H1 (cell line): ENCODE measurements around the gene FUT6. TPM values are rescaled to one million over a fixed set of nuclear protein-coding genes. Genes with fewer than 3 reads are reported as not detected.
A peak's percentile ranks its signal among the peaks of the same experiment; 100 is the strongest.

Source experiments
- CTCF ChIA-PET: fragments of 300-600 bp; sonication (Branson Sonifier 250); formaldehyde crosslinking; loops from one replicate; lab custom pipeline; 2021; ENCODE audit not compliant: partially characterized antibody; lab: Charles Lee
- POLR2A ChIA-PET: fragments of 300-600 bp; sonication (Branson Sonifier 250); formaldehyde crosslinking; loops from one replicate; lab custom pipeline; 2021; ENCODE audit warnings: inconsistent platforms; ENCODE audit not compliant: partially characterized antibody; lab: Charles Lee
- DNase-seq, 2 experiments: peaks; one replicate each; pipeline versions ENCODE4 v3.0.0 to v3.0.0-alpha.2; 2010 to 2022; ENCODE audit warnings: low spot score in 2 of 2, low read depth in 1 of 2, mixed read lengths in 1 of 2
- FAIRE-seq: peaks from 2 replicates; lab custom pipeline; 2011; peaks lifted over from hg19 to GRCh38; lab: Jason Lieb, UNC
- H2AFZ ChIP-seq: 2 replicates; pipeline ENCODE4 v1.8.1; 2012; ENCODE audit warnings: low read length, inconsistent platforms
- H2AK5ac ChIP-seq: 2 replicates; pipeline ENCODE4 v1.6.1; 2013; ENCODE audit warnings: low read depth, low read length
- H2BK120ac ChIP-seq: replicated peaks from 2 replicates; pipeline ENCODE3; 2013; ENCODE audit warnings: low read depth, low read length, inconsistent platforms
- H2BK12ac ChIP-seq: 2 replicates; pipeline ENCODE4 v1.6.1; 2013; ENCODE audit warnings: low read depth, low read length
- H2BK15ac ChIP-seq: 2 replicates; pipeline ENCODE4 v1.6.1; 2013; ENCODE audit warnings: low read length
- H2BK20ac ChIP-seq: 2 replicates; pipeline ENCODE4 v1.6.1; 2013; ENCODE audit warnings: low read length
- H2BK5ac ChIP-seq: 2 replicates; pipeline ENCODE4 v1.6.1; 2013; ENCODE audit warnings: low read depth, low read length
- H3K14ac ChIP-seq: 2 replicates; pipeline ENCODE4 v1.6.1; 2013; ENCODE audit warnings: inconsistent platforms; ENCODE audit not compliant: insufficient read length
- H3K18ac ChIP-seq: 2 replicates; pipeline ENCODE4 v1.6.1; 2013; ENCODE audit warnings: low read length; ENCODE audit errors: extremely low read depth
- H3K23ac ChIP-seq: 2 replicates; pipeline ENCODE4 v1.6.1; 2013; ENCODE audit warnings: inconsistent platforms; ENCODE audit not compliant: insufficient read length
- H3K23me2 ChIP-seq: 2 replicates; pipeline ENCODE4 v1.6.1; 2013; ENCODE audit warnings: low read depth, low read length
- H3K27ac ChIP-seq: 2 replicates; pipeline ENCODE4 v1.6.1; 2011; ENCODE audit warnings: low read depth, low read length, inconsistent platforms
- H3K27me3 ChIP-seq, 4 experiments: replicated peaks in 1 of 4; 1 replicate in 1 of 4; 2 replicates in 3 of 4; pipeline versions ENCODE4 v1.6.1 to v1.8.1; 2011 to 2013; ENCODE audit warnings: low read length in 3 of 4, mild to moderate bottlenecking in 3 of 4, inconsistent platforms in 2 of 4, mixed read lengths in 2 of 4, moderate library complexity in 1 of 4; ENCODE audit not compliant: control insufficient read depth in 3 of 4, insufficient read depth in 3 of 4; ENCODE audit errors: extremely low read depth in 1 of 4
- H3K36me3 ChIP-seq, 4 experiments: 2 replicates each; pipeline versions ENCODE4 v1.6.1 to v1.8.1; 2011 to 2013; ENCODE audit warnings: mild to moderate bottlenecking in 4 of 4, low read length in 3 of 4, moderate library complexity in 2 of 4, control low read depth in 1 of 4, inconsistent platforms in 1 of 4; ENCODE audit not compliant: insufficient read depth in 4 of 4, control insufficient read depth in 2 of 4
- H3K4ac ChIP-seq: replicated peaks from 2 replicates; pipeline ENCODE3; 2013; ENCODE audit warnings: low read length, low read depth, mixed read lengths, inconsistent platforms; ENCODE audit not compliant: insufficient read length
- H3K4me1 ChIP-seq, 4 experiments: replicated peaks in 1 of 4; 1 replicate in 1 of 4; 2 replicates in 3 of 4; pipeline versions ENCODE4 v1.6.1 to v1.8.1; 2011 to 2013; ENCODE audit warnings: low read length in 3 of 4, inconsistent platforms in 2 of 4, mixed read lengths in 1 of 4; ENCODE audit not compliant: insufficient read depth in 4 of 4, control insufficient read depth in 3 of 4
- H3K4me2 ChIP-seq, 2 experiments: 2 replicates each; pipeline versions ENCODE4 v1.6.1 to v1.8.1; 2011 to 2013; ENCODE audit warnings: low read depth in 2 of 2, low read length in 2 of 2, control low read depth in 1 of 2, inconsistent platforms in 1 of 2, mild to moderate bottlenecking in 1 of 2; ENCODE audit not compliant: insufficient read depth in 1 of 2
- H3K4me3 ChIP-seq, 4 experiments: fragments of 200-600, 300-600 bp in 1 of 4; sonication (generic), shearing (Covaris generic), sonication (Bioruptor Twin) in 1 of 4; 2 replicates each; pipeline versions ENCODE4 v1.5.1 to v1.8.1; 2011 to 2016; ENCODE audit warnings: low read length in 4 of 4, low read depth in 3 of 4, control low read depth in 2 of 4, inconsistent platforms in 2 of 4, mild to moderate bottlenecking in 2 of 4, mixed read lengths in 1 of 4, moderate library complexity in 1 of 4; ENCODE audit not compliant: insufficient read depth in 2 of 4; ENCODE audit errors: extremely low read depth in 1 of 4
- H3K56ac ChIP-seq: replicated peaks from 2 replicates; pipeline ENCODE3; 2013; ENCODE audit warnings: low read depth, mild to moderate bottlenecking, mixed read lengths, low read length, inconsistent platforms; ENCODE audit not compliant: insufficient read length
- H3K79me1 ChIP-seq: 2 replicates; pipeline ENCODE4 v1.6.1; 2013; ENCODE audit warnings: low read depth, low read length, control low read depth
- H3K79me2 ChIP-seq, 2 experiments: 2 replicates each; pipeline versions ENCODE4 v1.6.1 to v1.8.1; 2012 to 2013; ENCODE audit warnings: low read length in 2 of 2, mild to moderate bottlenecking in 2 of 2, inconsistent platforms in 1 of 2; ENCODE audit not compliant: insufficient read depth in 2 of 2, control insufficient read depth in 1 of 2
- H3K9ac ChIP-seq, 4 experiments: replicated peaks in 1 of 4; 1 replicate in 1 of 4; 2 replicates in 3 of 4; pipeline versions ENCODE4 v1.6.1 to v1.8.1; 2011 to 2013; ENCODE audit warnings: low read depth in 3 of 4, low read length in 3 of 4, control low read depth in 2 of 4, mild to moderate bottlenecking in 2 of 4, moderate library complexity in 2 of 4, inconsistent platforms in 1 of 4; ENCODE audit errors: extremely low read depth in 1 of 4
- H3K9me3 ChIP-seq, 2 experiments: 2 replicates each; pipeline versions ENCODE4 v1.6.1 to v1.8.1; 2012 to 2013; ENCODE audit warnings: mild to moderate bottlenecking in 2 of 2, moderate library complexity in 2 of 2, control low read depth in 1 of 2, inconsistent platforms in 1 of 2, low read depth in 1 of 2, low read length in 1 of 2, mixed read lengths in 1 of 2; ENCODE audit not compliant: insufficient read depth in 2 of 2
- H4K20me1 ChIP-seq, 2 experiments: replicated peaks in 1 of 2; 2 replicates each; pipeline versions ENCODE3 to v1.8.1; 2011 to 2013; ENCODE audit warnings: inconsistent platforms in 2 of 2, low read length in 2 of 2, mild to moderate bottlenecking in 1 of 2; ENCODE audit not compliant: insufficient read depth in 2 of 2, control insufficient read depth in 1 of 2
- H4K5ac ChIP-seq: 2 replicates; pipeline ENCODE4 v1.6.1; 2013; ENCODE audit warnings: low read length, low read depth, mixed read lengths, inconsistent platforms; ENCODE audit not compliant: insufficient read length
- H4K8ac ChIP-seq: 2 replicates; pipeline ENCODE4 v1.8.0; 2013; ENCODE audit warnings: mild to moderate bottlenecking, moderate library complexity, low read length, inconsistent platforms; ENCODE audit not compliant: insufficient read depth; ENCODE audit errors: extremely low read depth
- H4K91ac ChIP-seq: replicated peaks from 2 replicates; pipeline ENCODE3; 2013; ENCODE audit warnings: low read length, mixed read lengths, inconsistent platforms; ENCODE audit not compliant: insufficient read length
- CBX8 ChIP-seq: fragments of 300-800, 300-1000 bp; sonication (generic); IDR thresholded peaks from 2 replicates; pipeline ENCODE4 v1.7.1; 2016; ENCODE audit warnings: low read depth, low read length, borderline replicate concordance
- EP300 ChIP-seq, 2 experiments: IDR thresholded peaks; 1 replicate in 1 of 2; 2 replicates in 1 of 2; pipeline ENCODE4 v1.6.1; 2011 to 2012; ENCODE audit warnings: low read depth in 2 of 2, low read length in 2 of 2, mild to moderate bottlenecking in 2 of 2, borderline replicate concordance in 1 of 2, inconsistent platforms in 1 of 2, moderate library complexity in 1 of 2
- EZH2 ChIP-seq: fragments of 200-600 bp; sonication (generic); IDR thresholded peaks from 2 replicates; pipeline ENCODE4 v1.7.1; 2012; ENCODE audit warnings: low read depth, mild to moderate bottlenecking, moderate library complexity, low read length, inconsistent platforms; ENCODE audit not compliant: severe bottlenecking
- HDAC2 ChIP-seq, 2 experiments: fragments of 300-600 bp in 1 of 2; sonication (generic) in 1 of 2; IDR thresholded peaks; 2 replicates each; pipeline ENCODE4 v1.6.1; 2011 to 2012; ENCODE audit warnings: low read depth in 2 of 2, low read length in 2 of 2, mild to moderate bottlenecking in 2 of 2, moderate library complexity in 2 of 2, borderline replicate concordance in 1 of 2, inconsistent platforms in 1 of 2
- KDM1A ChIP-seq: fragments of 200-600, 300-600 bp; sonication (generic); IDR thresholded peaks from 2 replicates; pipeline ENCODE4 v1.7.1; 2016; ENCODE audit warnings: mild to moderate bottlenecking, low read length, borderline replicate concordance
- KDM4A ChIP-seq: IDR thresholded peaks from one replicate; pipeline ENCODE4 v1.7.1; 2012; ENCODE audit warnings: low read depth, mild to moderate bottlenecking, moderate library complexity, low read length, inconsistent platforms; ENCODE audit not compliant: severe bottlenecking
- MAFK ChIP-seq: IDR thresholded peaks from 2 replicates; pipeline ENCODE4 v1.6.1; 2012; ENCODE audit warnings: low read depth, mild to moderate bottlenecking, improper control_type of control experiment, low read length
- NRF1 ChIP-seq: IDR thresholded peaks from 2 replicates; pipeline ENCODE4 v1.6.1; 2011; ENCODE audit warnings: mild to moderate bottlenecking, low read depth, low read length, improper control_type of control experiment
- POLR2A ChIP-seq, 2 experiments: IDR thresholded peaks; 1 replicate in 1 of 2; 2 replicates in 1 of 2; pipeline ENCODE4 v1.6.1; 2011; ENCODE audit warnings: low read depth in 2 of 2, low read length in 2 of 2, mild to moderate bottlenecking in 2 of 2; ENCODE audit errors: control extremely low read depth in 1 of 2
- POLR2AphosphoS5 ChIP-seq: IDR thresholded peaks from 2 replicates; pipeline ENCODE4 v1.6.1; 2011; ENCODE audit warnings: low read depth, low read length
- RAD21 ChIP-seq, 2 experiments: IDR thresholded peaks in 1 of 2; conservative IDR thresholded peaks in 1 of 2; 2 replicates each; pipeline ENCODE4 v1.6.1; 2011; ENCODE audit warnings: low read depth in 2 of 2, low read length in 2 of 2, improper control_type of control experiment in 1 of 2, inconsistent platforms in 1 of 2, mild to moderate bottlenecking in 1 of 2, moderate library complexity in 1 of 2
- WGBS, 2 experiments: shearing (Covaris generic) in 1 of 2; methylation state at CpG; one replicate each; pipeline versions ENCODE4 v1.1.6 to v1.1.7; 2013 to 2015; ENCODE audit warnings: low lambda C conversion rate in 2 of 2, mixed read lengths in 2 of 2, inconsistent platforms in 1 of 2, low coverage in 1 of 2, missing lambda C conversion rate in 1 of 2; ENCODE audit not compliant: insufficient replicate concordance in 2 of 2, insufficient coverage in 1 of 2, insufficient read length in 1 of 2; ENCODE audit errors: extremely low coverage in 1 of 2, missing lambda C conversion rate in 1 of 2; 5-methylcytosine and 5-hydroxymethylcytosine counted together
- polyA plus RNA-seq, 7 experiments: library from polyadenylated mRNA; depleted of rRNA in 3 of 7; stranded (reverse) in 5 of 7; unstranded in 2 of 7; fragments of >200 nt in 5 of 7; fragments of 200-250 nt in 2 of 7; gene quantifications; 1 replicate in 5 of 7; 2 replicates in 1 of 7; 4 replicates in 1 of 7; pipeline versions ENCODE4 v1.2.1 to v1.2.3, GENCODE V29; 2011 to 2013; ENCODE audit warnings: missing spikeins in 2 of 7, mixed read lengths in 2 of 7
- total RNA-seq: library from RNA; stranded (reverse); fragmentation: NEBNext Ultra II Directional; extraction: Animal tissue kit (Norgen Biotek cat#: 25700); gene quantifications from 2 replicates; pipeline ENCODE4 v1.2.1, GENCODE V29; 2021
- TF ChIP-seq, protein P1 (sequence below): IDR thresholded peaks from 2 replicates; pipeline ENCODE4 v1.6.1; 2011; ENCODE audit warnings: low read length, improper control_type of control experiment

Gene FUT6
- total and polyA plus RNA-seq, 2 of the 8 experiments (the other 6 are each of a cell fraction or from before 2014, with no cell fraction given): not detected

DNA sequence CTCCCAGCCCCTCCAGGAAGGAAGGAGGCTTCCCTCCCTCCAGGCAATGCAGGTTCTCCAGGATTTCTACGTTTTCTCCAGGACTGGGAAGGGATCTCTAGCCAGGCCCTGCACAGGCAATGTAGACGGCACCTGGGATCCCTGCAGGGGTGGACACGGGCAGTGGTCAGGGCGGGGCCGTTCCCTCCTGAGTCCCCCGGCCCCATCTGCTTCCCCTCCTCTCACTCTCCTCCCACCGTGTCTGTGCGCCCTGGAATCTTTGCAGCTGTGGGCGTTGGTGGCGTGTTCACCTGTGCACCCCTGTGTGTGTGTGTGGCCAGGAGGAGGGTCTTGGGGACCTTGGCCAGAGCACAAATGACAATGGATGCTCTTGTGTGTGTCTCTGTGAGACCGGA, 24.7 kb downstream of the FUT6 start:
- no peak overlapping the region for H3K56ac ChIP-seq
- H3K4me2 ChIP-seq: no peak overlapping the region
- H3K27ac ChIP-seq: no peak overlapping the region
- no peak overlapping the region for H3K23ac ChIP-seq
- H2BK20ac ChIP-seq: no peak overlapping the region
- no peak overlapping the region for H3K4ac ChIP-seq
- no peaks in the 10 kb centered on the region for H3K9me3 ChIP-seq
- H3K79me2 ChIP-seq: no peaks in the 10 kb centered on the region
- H4K20me1 ChIP-seq: peaks cover 0 to 2% of the 10 kb centered on the region in 2 experiments
- no peaks in the 10 kb centered on the region for H3K36me3 ChIP-seq
- ChIA-PET POLR2A (interaction anchor here (1.0 to 2.0 kb wide), 2 partner anchors 13 to 78 kb away, joined by 3 to 12 read pairs; no protein-coding TSS in a partner anchor), CTCF (interaction anchor here (1.4 to 1.8 kb wide), 3 partner anchors 11 to 76 kb away, joined by 4 to 8 read pairs (median 4); no protein-coding TSS in a partner anchor)
- no peaks in the 10 kb centered on the region for H3K23me2 ChIP-seq
- no peaks in the 10 kb centered on the region for H3K27me3 ChIP-seq
- FAIRE-seq (no peak), DNase-seq (no peak)
- H4K8ac ChIP-seq: no peak overlapping the region; the same call in 1 of the 2 replicates
- H2AFZ ChIP-seq: no peak overlapping the region
- no peak overlapping the region for H3K4me3 ChIP-seq
- 78% methylated on average over 11 of the region's 11 CpGs; no CpG with 5 or more reads in 1 of the 2 experiments for WGBS, 2 experiments
- H2AK5ac ChIP-seq: peak overlapping the region; percentile 53; the same call in 1 of the 2 replicates
- no peak overlapping the region for H3K9ac ChIP-seq
- no peak overlapping the region for H4K91ac ChIP-seq
- H3K18ac ChIP-seq: no peak overlapping the region
- no peak overlapping the region for H4K5ac ChIP-seq
- no peaks in the 10 kb centered on the region for H3K4me1 ChIP-seq
- no peak overlapping the region for H2BK120ac ChIP-seq
- H3K79me1 ChIP-seq: no peaks in the 10 kb centered on the region
- H3K14ac ChIP-seq: no peak overlapping the region
- no peak overlapping the region for H2BK5ac ChIP-seq
- 0 out of 2 replicates have a peak overlapping the region, but pooled peaks have one; percentile 17 for H2BK12ac ChIP-seq
- no peak overlapping the region for H2BK15ac ChIP-seq
- no peak for TF ChIP-seq EP300 (IDR thresholded peaks at IDR 0.05; ENCODE audit: borderline replicate concordance in 1 of 2, low read depth in 2 of 2, low read length in 2 of 2)
- no peak for TF ChIP-seq RAD21 (IDR thresholded peaks at IDR 0.05 in 1 of 2, conservative IDR thresholded peaks at IDR 0.05 in 1 of 2; ENCODE audit: low read depth in 2 of 2, low read length in 2 of 2)
- TF ChIP-seq CBX8: no peak
- no peak for TF ChIP-seq NRF1
- TF ChIP-seq POLR2AphosphoS5: no peak
- no peak for TF ChIP-seq KDM4A
- TF ChIP-seq, protein P1, sequence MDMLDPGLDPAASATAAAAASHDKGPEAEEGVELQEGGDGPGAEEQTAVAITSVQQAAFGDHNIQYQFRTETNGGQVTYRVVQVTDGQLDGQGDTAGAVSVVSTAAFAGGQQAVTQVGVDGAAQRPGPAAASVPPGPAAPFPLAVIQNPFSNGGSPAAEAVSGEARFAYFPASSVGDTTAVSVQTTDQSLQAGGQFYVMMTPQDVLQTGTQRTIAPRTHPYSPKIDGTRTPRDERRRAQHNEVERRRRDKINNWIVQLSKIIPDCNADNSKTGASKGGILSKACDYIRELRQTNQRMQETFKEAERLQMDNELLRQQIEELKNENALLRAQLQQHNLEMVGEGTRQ: no peak
- no peak for TF ChIP-seq MAFK
- TF ChIP-seq HDAC2 (IDR thresholded peaks at IDR 0.05; ENCODE audit: borderline replicate concordance in 1 of 2, low read depth in 2 of 2, low read length in 2 of 2): no peak
- TF ChIP-seq POLR2A (IDR thresholded peaks at IDR 0.05; ENCODE audit: control extremely low read depth in 1 of 2, low read depth in 2 of 2, low read length in 2 of 2): no peak
- no peak for TF ChIP-seq EZH2
- no peak for TF ChIP-seq KDM1A
